GM12873 (cell line): Measurements from ENCODE around the gene MADD.

ENCODE experiments used
- CTCF ChIP-seq: IDR thresholded peaks from 2 replicates; pipeline ENCODE4 v1.5.1; 2012; ENCODE audit warnings: low read depth, mild to moderate bottlenecking, moderate library complexity, low read length, control low read depth; ENCODE audit not compliant: insufficient read depth; ENCODE audit errors: missing control alignments

MADD gene

GRCh38 chr11:47327949-47328348, 58.0 kb downstream of the MADD start:
- TF ChIP-seq CTCF = no peak

DNA sequence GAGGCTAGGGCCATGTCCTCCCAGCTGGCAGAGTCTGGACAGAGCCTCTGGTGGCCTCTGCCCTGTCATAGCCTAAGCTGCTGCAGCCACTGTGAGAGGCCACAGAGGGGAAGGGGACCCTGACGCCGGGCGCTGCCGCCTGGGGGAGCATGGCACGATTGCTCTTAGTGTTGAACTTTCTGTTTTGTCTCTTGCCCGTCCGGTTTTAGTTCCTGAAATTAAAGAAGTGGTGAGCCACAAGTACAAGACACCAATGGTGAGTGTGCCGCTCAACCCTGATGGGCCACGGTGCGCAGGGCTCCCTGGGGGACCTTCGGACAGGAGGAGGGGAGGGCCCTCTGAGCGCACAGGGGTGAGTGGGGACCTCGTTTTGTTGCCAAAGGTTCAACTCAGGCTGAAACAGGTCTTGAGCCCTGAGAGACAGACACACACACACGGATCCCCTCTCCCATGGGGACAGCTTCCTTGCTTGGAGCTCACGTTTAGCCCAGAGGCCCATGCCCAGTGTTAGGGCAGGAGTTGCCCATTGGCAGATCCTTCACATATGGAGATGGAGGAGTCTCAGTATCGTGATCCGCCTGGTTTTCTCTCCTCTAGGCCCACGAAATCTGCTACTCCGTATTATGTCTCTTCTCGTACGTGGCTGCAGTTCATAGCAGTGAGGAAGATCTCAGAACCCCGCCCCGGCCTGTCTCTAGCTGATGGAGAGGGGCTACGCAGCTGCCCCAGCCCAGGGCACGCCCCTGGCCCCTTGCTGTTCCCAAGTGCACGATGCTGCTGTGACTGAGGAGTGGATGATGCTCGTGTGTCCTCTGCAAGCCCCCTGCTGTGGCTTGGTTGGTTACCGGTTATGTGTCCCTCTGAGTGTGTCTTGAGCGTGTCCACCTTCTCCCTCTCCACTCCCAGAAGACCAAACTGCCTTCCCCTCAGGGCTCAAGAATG, 58.8 kb downstream of the MADD start:
- peak; percentile 36 for TF ChIP-seq CTCF

GRCh38 chr11:47329431-47329986, 59.6 kb downstream of the MADD start:
- no peak for TF ChIP-seq CTCF

- no peak for TF ChIP-seq CTCF
Observed at GRCh38 chr11:47329987-47330931, 60.3 kb downstream of the MADD start.

GRCh38 chr11:47331454-47332302, 61.7 kb downstream of the MADD start:
- TF ChIP-seq CTCF = no peak

DNA sequence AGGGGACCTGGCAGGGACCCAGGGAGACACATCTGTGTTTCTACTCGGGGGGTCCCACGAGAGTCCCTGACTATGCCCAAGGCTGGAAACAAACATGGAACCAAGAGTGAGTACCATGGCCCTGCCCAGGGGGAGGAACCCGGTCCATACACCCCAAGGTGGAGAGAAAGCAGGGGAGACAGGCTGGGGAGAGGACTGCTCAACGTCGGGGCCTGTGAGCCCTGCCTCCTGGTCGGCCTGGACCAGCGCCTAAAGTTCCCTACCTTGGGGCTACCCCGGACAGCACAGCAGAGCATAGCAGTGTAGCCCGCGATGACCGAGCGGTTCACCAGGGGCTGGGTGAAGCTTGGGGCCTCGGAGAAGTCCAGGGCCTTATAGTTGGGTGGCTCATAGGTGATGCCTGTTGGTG, 62.4 kb downstream of the MADD start:
- no peak for TF ChIP-seq CTCF
